Activated CD4-positive, alpha-beta T cell treated with anti-CD3 and anti-CD28 coated beads, Interleukin-2, amount 50 U/mL, for 24 hours (primary cell): ENCODE data around the gene DRD1.
"Not testable (repeated sequence)": the region's sequence is repeated elsewhere in the genome, so short reads cannot be mapped to it uniquely, and the experiment has no call there.

Experiments used
- DNase-seq, 2 donors: peaks; one replicate each; pipeline ENCODE4 v3.0.0-alpha.2; 2020; ENCODE audit warnings: low read depth in 1 of 2, low spot score in 1 of 2

The DRD1 gene

GRCh38 chr5:175468892-175469291, 24.9 kb upstream of the DRD1 start:
- DNase-seq, result no peak

DNA sequence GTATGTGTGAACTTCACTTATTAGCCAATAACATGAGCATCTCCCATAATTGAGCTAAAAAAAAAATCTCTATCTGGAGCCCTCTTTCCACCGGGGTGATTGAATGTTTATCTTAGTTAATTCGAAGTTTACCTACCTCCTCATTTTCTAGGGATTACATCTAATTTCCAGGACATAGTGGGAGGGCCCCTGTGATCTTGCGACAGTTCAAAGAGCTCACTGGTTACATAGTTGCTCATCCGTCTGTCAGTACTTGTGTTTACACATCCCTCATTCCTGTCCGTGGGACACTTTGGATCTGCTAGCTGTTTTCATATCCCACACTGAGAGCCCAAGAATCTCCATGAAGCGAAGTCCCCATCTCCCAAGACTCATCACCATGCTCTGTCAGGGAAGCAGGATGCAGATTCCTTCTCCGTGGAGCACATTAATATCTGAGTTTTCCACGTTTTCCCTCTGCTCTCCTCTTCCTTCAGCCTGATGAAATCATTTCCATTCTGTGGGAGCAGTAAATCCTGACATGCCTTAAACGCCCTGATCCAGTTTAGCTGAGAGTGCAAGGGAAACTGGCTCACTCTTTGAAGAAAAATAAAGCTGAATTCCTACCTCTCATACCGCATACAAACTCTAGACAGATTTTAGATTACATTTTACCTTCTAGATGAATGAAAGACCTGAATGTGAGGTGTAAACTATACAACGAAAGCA, 24.2 kb upstream of the DRD1 start:
- DNase-seq, result no peak

DNA sequence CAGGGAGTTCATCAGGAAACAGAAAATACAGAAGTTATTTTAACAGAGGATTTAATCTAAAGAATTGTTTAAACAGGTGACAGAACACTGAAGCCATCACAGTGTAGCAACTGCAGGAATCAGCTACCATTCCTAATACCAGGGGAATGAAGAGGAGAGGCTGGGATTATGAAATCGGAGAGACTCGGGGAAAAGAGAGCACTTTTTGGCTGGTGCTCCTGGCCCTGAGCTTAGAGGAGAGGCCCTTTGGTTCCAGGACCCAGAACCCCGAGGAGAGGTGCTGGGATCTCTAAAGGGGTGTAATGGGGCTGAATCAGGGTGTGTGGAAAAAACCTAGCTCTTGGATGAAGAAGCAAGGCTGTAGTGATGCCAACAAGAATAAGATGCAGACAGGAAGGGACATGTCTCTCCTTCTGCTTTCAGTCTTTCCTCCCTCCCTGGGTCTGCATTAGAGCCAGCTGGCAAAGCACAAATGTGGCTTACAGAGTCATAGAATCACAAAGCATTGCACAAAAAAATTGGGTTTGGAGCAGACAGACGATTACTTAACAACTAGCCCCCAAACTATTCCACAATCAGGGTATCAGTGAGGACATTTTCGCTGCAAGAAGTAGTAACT, 22.8 kb upstream of the DRD1 start:
- DNase-seq, result no peak

GRCh38 chr5:175465282-175465681, 21.3 kb upstream of the DRD1 start:
- no peak for DNase-seq

DNA sequence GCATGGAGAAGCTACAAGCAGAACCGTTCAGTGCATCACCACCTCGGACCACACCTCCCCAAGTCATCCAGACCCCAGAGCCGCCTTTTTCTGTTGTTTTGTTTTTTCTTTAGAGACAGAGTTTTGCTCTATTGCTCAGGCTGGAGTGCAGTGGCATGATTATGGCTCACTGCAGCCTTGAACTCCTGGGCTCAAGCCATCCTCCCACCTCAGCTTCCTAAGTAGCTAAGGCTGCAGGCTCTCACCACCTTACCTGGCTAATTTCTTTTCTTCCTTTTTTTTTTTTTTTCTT, 20.9 kb upstream of the DRD1 start:
- no peak for DNase-seq

- DNase-seq, result peak in 1 of 2 donors; percentile 66
Measured at GRCh38 chr5:175464074-175464941, 20.3 kb upstream of the DRD1 start.

GRCh38 chr5:175463641-175464040, 19.7 kb upstream of the DRD1 start:
- no peak for DNase-seq

GRCh38 chr5:175461370-175461769, 17.4 kb upstream of the DRD1 start:
- no peak for DNase-seq

DNA sequence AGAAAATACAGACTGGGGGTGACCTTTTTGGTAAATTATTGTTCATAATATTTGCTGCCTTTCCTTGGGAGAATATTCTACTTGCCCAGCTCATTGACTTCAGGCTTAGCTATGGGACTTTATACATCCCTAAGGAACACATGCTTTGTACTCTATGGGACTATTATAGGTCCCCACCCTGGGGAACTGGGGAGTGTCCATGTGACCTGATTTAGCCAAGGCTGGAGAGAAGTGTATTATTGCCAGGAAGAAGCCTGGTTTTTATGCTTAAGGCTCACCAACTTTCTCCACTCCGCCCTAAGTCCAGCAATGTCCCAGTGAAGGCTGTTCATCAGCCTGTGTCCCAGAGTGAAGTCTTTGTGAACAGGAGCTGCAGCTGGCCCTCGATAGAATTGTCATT, 16.6 kb upstream of the DRD1 start:
- DNase-seq, result no peak

DNA sequence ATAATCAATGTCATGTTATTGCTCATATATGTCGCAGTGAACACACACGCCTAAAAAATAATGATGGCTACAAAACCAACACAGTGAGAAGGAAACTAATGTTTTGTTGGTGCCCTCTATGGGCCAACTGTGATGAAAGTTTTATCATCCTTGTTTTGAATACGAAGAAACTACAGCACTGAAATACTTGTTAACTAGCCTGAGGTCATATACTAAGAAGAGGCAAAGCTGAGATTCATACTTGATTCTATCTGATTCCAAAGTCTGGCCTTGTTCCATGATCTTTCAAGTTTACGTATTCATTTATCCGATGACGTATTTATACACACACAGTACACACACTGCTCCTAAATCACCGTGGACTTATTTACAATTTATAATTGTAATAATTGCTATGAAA, 16.1 kb upstream of the DRD1 start:
- no peak for DNase-seq

- no peak for DNase-seq
Measured at GRCh38 chr5:175457466-175457865, 13.5 kb upstream of the DRD1 start.

- no peak for DNase-seq
Measured at GRCh38 chr5:175456105-175456742, 12.2 kb upstream of the DRD1 start.

DNA sequence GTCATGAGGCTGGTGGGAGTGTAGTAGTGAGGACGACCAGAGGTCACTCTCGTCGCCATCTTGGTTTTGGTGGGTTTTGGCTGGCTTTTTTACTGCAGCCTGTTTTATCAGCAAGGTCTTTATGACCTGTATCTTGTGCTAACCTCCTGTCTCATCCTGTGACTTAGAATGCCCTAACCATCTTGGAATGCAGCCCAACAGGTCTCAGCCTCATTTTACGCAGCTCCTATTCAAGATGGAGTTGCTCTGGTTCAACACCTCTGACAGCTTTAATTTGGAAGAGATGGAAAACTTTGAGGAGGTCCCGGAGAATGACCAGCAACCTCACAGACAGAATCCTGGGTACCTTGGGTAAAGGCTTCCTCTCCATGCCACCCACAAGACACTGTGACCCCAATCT, 10.4 kb upstream of the DRD1 start:
- not testable (repeated sequence) for DNase-seq

DNA sequence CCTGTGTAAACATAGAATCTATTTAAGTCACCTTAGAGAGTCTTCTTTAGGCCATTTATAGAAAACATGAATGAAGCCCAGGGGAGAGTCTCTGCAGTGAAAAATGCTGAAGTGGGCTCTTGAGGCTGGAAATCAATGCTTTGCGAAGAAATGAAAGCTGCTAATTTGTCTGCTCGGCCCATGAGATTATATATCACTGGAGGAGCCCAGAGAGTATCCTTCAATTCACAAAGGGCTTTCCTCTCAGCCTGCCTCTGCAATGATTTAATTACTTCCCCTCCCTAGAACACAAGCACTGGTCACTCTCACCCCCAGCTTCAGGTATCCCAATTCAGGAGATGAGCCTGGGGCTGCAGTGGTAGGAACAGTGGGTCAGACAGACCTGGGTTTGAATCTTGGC, 8.2 kb upstream of the DRD1 start:
- no peak for DNase-seq

DNA sequence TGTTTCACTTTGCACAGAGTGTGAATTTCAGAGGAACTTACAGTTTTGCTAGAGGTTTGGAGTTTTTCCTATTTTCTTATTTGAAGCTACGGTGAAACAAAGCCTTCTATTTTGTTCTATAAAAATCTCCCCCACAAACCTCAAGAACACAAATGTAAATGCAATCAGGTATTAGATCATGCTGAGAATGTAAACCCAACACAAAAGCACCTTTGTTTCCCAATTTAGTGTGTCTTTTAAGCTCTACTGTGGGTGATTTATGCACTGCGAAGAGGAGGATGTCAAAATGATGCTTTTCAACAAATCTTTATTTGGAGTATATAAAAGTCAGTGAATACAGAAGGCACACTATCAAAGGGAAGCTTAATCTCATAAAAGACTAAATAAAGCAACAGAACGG, 4.3 kb upstream of the DRD1 start:
- no peak for DNase-seq

GRCh38 chr5:175447571-175447970, 3.6 kb upstream of the DRD1 start:
- no peak for DNase-seq

DNA sequence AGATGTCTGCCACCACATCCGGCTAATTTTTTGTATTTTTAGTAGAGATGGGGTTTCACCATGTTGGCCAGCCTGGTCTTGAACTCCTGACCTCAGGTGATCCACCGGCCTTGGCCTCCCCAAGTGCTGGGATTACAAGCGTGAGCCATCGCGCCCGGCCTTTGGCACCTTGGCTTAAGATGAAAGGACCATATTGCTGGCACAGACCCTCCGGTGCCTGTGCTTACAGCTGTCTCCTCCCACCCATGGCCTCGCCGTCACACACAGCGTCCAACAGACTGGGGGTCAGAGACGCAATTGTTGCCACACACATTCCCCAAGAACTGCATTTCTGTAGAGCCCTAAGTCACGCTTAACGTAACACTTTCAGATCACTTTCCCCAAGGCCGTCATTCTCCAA, 2.4 kb upstream of the DRD1 start:
- DNase-seq, result not testable (repeated sequence)

- no peak for DNase-seq
Measured at GRCh38 chr5:175444905-175445456, 999 bp upstream of the DRD1 start.

GRCh38 chr5:175443514-175444059, 395 bp downstream of the DRD1 start:
- no peak for DNase-seq

DNA sequence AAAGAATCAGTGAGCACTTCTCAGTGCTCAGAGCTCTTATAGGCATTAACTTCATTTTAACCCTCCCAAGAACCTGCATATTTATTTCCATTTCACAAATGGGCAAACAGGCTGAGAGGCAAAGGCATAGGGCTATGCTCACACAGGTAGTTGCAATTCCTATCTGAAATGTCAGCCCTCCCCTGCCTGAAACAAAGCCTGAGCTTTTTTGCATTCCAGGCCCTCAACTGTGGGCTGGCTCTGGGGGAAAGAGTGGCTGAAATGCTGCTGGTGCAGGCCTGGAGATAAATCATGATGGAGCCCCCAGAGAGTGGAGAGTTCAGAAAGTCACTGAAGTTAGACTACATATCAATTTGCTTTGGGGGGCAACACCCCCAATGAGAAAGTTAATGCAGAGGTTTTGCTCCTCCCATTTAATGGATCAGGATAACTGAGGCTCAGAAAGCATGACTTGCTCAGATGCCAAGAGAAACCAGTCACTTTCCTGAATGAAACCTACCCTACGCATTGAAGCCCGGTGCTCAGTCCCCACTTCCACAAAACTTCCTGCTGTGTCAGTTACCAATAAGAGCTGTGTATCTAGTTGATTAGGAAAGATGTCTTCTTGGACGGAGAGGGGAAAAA, 5.6 kb downstream of the DRD1 start:
- no peak for DNase-seq

GRCh38 chr5:175436359-175436758, 7.6 kb downstream of the DRD1 start:
- no peak for DNase-seq
